Suppressor macrophage treated with lipopolysaccharide for 4 hours (primary cell): ENCODE measurements around the gene G6PC1.
"Not testable (repeated sequence)": the region's sequence is repeated elsewhere in the genome, so short reads cannot be mapped to it uniquely, and the experiment has no call there.

Experiments
- DNase-seq: peaks from one replicate; pipeline ENCODE4 v3.0.0-alpha.2; 2020

Gene G6PC1

GRCh38 chr17:42900460-42901331 is at the start of gene G6PC1:
G6PC1 (plus strand) TSS chr17:42900799; CDS start chr17:42900877, 78 bp downstream.
- no peak for DNase-seq

- DNase-seq, result no peak
Observed at GRCh38 chr17:42850954-42851353, 49.6 kb upstream of the G6PC1 start, which contains the start of gene AOC3. AOC3 (plus strand) TSS chr17:42851199; CDS start chr17:42851344, 145 bp downstream.

- not testable (repeated sequence) for DNase-seq
Observed at GRCh38 chr17:42851371-42852240, 49.0 kb upstream of the G6PC1 start.

GRCh38 chr17:42852351-42852750 is 48.2 kb upstream of the G6PC1 start:
- no peak for DNase-seq

- peak; percentile 47 for DNase-seq
Observed at GRCh38 chr17:42853004-42853403, 47.6 kb upstream of the G6PC1 start.

- DNase-seq, result no peak
Observed at GRCh38 chr17:42853597-42853967, 47.0 kb upstream of the G6PC1 start.

- DNase-seq, result no peak
Observed at GRCh38 chr17:42853968-42854790, 46.4 kb upstream of the G6PC1 start.

GRCh38 chr17:42855048-42855596 is 45.5 kb upstream of the G6PC1 start:
- DNase-seq, result peak; percentile 61

- not testable (repeated sequence) for DNase-seq
Observed at GRCh38 chr17:42856093-42856492, 44.5 kb upstream of the G6PC1 start.

- not testable (repeated sequence) for DNase-seq
Observed at GRCh38 chr17:42856516-42856915, 44.1 kb upstream of the G6PC1 start.

GRCh38 chr17:42857389-42857788 is 43.2 kb upstream of the G6PC1 start:
- DNase-seq, result no peak

- no peak for DNase-seq
Observed at GRCh38 chr17:42865638-42866094, 34.9 kb upstream of the G6PC1 start.

- no peak for DNase-seq
Observed at GRCh38 chr17:42866216-42866615, 34.4 kb upstream of the G6PC1 start.

GRCh38 chr17:42866631-42867575 is 33.7 kb upstream of the G6PC1 start:
- no peak for DNase-seq

GRCh38 chr17:42867694-42868261 is 32.8 kb upstream of the G6PC1 start:
- DNase-seq, result not testable (repeated sequence)

- DNase-seq, result no peak
Observed at GRCh38 chr17:42868338-42868737, 32.3 kb upstream of the G6PC1 start.

- no peak for DNase-seq
Observed at GRCh38 chr17:42871647-42872046, 29.0 kb upstream of the G6PC1 start.

- no peak for DNase-seq
Observed at GRCh38 chr17:42872251-42872965, 28.2 kb upstream of the G6PC1 start.

GRCh38 chr17:42873315-42873714 is 27.3 kb upstream of the G6PC1 start:
- no peak for DNase-seq
